VCaP (cell line): ENCODE data around the gene ZNF862.

Experiments used
- H3K27ac ChIP-seq: fragments of 450-650 bp; 2 replicates; pipeline ENCODE4 v1.5.1; 2017
- TF ChIP-seq, protein P1 (sequence below): fragments of 450-650 bp; conservative IDR thresholded peaks from 2 replicates; pipeline ENCODE4 v1.5.1; 2017; ENCODE audit warnings: mild to moderate bottlenecking, moderate library complexity

Gene ZNF862

DNA sequence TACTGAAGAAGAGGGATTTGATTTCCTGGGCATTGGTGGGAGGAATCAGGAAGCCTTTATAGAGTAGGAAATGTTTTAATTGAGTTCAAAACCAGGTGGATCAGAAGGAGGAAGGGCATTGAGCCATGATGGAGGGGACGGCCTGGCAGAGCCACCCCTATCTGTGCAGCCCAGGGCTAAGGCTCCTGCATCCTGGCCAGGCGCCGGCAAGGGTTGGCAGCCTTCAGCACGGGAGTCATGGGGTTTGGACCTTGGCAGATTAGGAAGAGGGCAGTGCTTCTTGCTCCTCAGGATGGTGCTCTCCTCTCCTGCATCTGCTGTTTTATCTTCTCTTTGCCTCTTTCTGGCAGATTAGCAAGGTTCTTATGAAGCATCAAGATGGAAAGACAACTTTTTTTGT, 12.5 kb downstream of the ZNF862 start:
- no peak overlapping the region; the same call in 1 of the 2 replicates for H3K27ac ChIP-seq
- TF ChIP-seq, protein P1, sequence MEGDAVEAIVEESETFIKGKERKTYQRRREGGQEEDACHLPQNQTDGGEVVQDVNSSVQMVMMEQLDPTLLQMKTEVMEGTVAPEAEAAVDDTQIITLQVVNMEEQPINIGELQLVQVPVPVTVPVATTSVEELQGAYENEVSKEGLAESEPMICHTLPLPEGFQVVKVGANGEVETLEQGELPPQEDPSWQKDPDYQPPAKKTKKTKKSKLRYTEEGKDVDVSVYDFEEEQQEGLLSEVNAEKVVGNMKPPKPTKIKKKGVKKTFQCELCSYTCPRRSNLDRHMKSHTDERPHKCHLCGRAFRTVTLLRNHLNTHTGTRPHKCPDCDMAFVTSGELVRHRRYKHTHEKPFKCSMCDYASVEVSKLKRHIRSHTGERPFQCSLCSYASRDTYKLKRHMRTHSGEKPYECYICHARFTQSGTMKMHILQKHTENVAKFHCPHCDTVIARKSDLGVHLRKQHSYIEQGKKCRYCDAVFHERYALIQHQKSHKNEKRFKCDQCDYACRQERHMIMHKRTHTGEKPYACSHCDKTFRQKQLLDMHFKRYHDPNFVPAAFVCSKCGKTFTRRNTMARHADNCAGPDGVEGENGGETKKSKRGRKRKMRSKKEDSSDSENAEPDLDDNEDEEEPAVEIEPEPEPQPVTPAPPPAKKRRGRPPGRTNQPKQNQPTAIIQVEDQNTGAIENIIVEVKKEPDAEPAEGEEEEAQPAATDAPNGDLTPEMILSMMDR: no peak

DNA sequence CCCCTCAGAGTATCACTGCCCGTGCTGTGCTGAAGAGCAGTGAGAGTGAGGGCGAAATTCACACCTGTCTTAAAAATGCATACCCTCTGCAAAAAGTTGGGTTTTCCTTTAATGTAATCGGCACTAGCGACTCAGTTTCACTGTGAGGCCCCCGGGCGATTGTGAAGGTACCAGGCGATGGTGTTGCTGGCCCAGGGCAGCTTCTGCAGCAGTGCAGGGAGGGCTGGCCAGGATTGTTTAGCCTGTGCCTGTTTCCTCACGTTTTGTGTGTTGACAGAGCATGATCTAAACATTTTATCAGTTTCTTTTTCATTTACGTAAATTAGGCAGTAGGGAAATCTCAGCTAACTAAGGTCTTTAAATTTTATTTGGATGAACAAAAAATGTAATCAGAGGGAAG, 13.3 kb downstream of the ZNF862 start:
- peak overlapping the region; percentile 30; the same call in 1 of the 2 replicates for H3K27ac ChIP-seq
- TF ChIP-seq, protein P1: no peak

DNA sequence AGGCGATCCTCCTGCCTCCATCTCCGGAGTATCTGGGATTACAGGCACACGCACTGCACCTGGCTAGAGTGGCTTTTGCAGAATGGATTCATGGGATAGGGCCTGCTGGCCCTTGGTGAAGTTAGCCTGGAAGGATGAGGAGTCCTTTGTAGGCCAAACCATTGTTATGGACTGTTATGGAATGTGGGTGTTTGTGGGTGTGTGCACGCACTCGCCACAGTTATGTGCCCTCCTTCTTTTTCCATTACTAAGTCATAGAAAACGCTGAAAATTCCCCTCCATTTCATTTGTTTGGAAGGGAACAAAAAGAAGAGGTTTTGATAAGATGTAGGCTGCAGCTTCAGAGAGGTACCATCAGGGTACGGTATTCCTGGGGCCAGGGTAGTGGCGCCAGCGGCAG, 15.0 kb downstream of the ZNF862 start:
- TF ChIP-seq, protein P1: no peak
- H3K27ac ChIP-seq: no peak overlapping the region; the same call in 1 of the 2 replicates

DNA sequence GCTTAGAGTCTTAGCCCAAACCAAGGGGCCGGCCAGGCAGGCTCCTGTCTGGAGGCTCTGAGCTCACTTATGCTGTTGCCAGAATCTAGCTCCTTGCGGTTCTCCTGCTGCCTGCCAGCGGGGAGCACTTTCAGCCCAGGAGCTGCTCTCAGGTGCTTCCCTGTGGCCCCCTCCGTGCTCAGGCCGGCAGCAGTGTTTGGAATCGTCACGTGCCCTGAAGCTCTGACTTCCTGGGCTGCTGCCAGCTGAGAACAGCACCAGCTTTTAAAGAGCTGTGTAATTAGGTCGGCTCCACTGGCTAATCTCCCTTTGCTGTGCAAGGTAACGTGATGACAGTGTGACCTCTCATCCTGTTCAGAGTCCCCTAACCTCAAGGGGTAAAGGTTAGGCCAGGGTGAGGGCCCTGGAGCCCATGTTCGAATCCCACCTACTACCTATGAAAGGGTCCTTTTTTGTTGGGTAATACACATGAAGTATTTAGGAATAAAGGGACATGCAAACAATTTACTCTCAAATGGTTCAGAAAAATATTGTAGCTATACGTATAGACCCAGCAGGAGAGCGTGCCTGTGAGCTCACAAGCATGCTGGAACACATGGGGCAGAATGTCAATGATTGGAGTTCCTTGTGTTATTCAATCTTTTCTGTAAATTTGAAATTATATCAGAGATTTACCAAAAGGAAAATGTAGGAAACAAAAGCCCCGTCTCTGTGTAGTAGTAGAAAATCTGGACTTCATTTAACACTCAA, 16.6 kb downstream of the ZNF862 start:
- TF ChIP-seq, protein P1: no peak
- peak overlapping the region; percentile 81 for H3K27ac ChIP-seq

DNA sequence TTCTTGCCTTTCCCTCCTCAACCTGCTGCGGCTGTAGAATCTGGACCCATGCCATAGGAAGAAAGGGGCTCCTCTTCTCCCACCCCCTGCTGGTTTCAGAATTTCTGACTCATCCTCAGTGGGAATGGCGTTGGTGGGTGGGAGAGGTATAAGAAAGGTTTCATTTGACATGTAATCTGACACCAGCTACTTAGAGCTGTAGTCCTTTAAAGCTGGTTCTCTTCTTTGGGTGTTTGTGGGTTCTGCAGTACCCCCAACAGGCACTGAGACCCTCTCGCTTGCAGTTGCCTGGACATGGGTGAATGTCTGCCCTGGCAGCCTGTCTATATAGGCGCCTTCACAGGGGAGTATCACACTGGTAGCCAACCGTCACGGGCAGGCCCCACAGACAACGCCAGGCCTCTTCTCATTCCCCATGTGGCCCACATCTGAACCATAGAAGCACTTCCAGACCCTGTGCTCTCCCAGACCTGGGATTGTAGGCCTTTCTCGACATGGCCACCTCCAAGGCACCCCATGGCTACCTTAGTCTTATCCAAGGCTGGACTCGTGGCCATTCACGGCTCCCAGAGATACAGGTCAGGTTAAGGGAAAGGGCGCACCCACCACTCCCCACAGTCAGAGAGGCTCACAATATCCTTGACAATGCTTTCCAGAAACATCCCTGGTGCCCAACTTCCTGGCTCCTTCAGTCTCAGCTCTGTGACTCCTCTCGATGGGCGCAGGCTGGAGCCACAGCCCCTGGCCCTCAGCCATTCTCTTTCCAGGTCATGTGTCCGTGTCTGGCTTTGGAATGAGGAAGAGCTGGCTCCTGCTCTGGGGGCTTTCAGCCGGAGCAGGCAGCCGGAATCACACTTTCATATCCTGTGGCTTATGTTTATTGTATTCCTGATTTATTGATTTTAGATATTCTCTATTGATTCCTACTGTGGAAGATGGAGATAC, 17.5 kb downstream of the ZNF862 start:
- TF ChIP-seq, protein P1: no peak
- H3K27ac ChIP-seq: peak overlapping the region; percentile 81

DNA sequence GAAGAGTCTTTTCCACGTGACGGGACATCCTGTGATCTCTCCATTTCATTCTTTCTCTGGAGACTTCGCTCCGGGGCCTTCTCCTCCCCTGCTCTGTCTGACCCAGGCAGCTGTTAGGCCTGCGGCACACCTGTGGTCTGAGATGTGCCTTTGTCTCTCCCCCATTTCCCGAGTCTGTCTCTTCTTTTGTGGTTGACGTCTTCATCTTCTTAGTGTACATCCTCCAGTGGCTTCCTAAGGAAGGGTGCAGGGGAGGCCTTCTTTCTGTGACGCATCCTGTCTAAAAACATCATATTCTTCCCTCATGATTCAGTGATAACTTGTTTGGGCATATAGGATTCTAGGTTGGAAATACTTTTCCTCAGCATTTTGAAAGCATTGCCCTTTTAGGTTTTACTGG, 18.4 kb downstream of the ZNF862 start:
- peak overlapping the region; percentile 81 for H3K27ac ChIP-seq
- TF ChIP-seq, protein P1: no peak

DNA sequence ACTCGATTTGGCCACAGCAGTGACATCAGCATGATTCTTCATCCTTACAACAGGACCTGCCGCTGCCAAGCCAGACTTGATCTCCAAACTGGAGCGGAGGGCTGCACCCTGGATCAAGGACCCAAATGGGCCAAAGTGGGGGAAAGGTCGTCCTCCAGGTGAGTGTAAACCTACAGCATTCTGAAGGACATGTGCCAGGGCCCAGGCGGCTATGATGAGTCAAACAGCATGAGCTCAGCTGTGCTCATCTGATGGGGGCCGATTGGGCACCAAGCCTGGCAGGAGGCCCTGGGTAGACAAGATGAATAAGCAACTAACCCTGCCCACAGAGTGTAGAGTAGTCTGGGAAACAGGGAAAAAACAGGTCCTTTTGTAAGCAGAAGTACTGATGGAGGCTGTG, 21.2 kb downstream of the ZNF862 start:
- peak overlapping the region; percentile 40 for H3K27ac ChIP-seq
- TF ChIP-seq, protein P1: no peak
